ENCODE results near the gene SDE2. TPM values are rescaled to one million over a fixed set of nuclear protein-coding genes. Genes with fewer than 3 reads are reported as not detected.

The SDE2 gene
- total RNA-seq, 4 donors from 2014 or later: 16.1 to 27.3 (median 23.6) TPM

DNA sequence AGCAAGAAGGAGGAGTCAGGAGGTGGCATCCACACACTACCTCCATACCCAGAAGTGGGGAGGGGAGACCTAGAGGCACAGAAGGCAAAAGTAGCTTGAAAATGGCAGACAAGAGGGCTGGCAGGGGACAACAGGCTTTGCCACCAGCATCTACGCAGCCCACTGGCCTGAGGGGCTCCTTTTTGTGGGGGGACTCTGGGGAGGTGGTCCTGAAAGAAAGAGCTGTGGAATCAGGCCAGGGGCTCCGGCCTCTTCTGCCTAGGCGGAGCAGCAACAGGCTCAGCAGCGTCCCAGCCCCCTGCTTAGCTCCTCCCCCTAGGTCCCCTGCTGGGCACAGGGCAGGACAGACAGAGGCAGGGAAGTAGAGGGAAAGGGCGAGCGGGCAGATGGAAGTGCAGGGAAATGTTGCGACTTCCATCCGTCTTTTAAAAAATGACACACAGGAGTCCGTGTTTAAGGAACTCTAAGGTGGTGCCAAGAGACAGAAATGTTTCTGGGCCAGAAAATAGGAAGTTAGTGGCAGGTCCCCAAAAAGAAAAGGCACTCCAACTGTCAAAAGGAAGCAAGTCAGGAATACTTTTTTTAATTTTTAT is 48.1 kb downstream of the SDE2 start:
- no peak for TF ChIP-seq CTCF (IDR thresholded peaks at IDR 0.05; ENCODE audit: low read depth)

DNA sequence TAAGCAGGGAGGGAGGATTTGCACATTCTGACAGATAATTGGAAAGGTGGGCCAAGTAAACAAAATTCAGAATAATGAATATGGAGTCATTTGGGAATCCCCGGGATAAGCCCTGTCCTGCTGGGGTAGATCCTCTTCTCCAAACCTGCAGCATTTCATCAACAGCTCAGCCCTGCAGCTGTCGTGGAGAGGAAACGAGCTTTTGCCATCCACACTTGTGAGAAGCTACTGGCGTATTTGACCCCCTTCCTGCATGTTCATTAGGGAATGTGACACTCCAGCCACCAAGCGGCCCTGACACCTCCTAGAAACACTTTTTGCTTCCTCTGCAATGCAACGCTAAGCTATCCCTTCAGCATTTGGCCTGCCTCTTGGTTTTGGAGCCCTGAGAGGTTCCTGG is 50.1 kb downstream of the SDE2 start:
- TF ChIP-seq CTCF (IDR thresholded peaks at IDR 0.05; ENCODE audit: low read depth): no peak

DNA sequence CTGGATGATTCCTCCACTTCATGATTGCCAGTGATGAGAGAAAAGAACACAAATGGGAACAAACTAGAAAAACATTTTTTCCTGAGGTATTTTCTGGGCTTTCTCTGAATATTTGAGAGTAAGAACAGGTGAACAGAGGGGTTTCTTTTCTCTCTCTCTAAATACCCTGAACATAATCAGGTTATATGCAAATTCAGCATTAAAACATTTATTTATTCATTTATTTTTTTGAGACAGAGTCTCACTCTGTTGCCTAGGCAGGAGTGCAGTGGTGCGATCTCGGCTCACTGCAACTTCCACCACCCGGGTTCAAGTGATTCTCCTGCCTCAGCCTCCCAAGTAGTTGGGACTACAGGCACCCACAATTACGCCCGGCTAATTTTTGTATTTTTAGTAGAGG is 52.3 kb downstream of the SDE2 start:
- no peak for TF ChIP-seq CTCF (IDR thresholded peaks at IDR 0.05; ENCODE audit: low read depth)

DNA sequence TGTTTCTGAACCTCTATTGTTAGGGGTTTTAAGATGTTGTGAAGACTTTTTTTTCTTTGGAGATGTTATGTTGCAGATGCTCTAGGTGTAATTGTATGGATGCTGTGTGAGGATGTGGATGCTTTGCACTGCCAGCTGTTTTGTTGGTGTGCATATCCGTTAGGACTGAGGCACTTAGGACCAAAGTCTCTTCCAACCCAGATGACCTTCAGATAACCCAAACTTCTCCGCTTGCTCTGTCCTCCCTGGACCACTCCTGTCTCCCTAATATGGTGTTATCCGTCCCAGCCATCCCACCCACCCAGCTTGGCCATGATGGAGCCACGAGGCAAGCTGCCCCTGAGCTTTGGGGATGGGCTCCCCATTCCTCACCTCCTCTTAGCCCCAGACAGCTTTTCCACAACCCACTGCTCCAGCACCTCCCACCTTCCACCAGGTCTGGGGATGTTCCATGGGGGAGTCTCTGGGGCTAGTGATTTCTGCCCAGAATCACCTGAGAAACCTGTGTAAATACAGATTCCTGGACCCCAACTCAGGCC is 53.0 kb downstream of the SDE2 start:
- TF ChIP-seq CTCF (IDR thresholded peaks at IDR 0.05; ENCODE audit: low read depth): no peak

- no peak for TF ChIP-seq CTCF (IDR thresholded peaks at IDR 0.05; ENCODE audit: low read depth)
Measured at GRCh38 chr1:225945564-225945963, 53.6 kb downstream of the SDE2 start.

- no peak for TF ChIP-seq CTCF (IDR thresholded peaks at IDR 0.05; ENCODE audit: low read depth)
Measured at GRCh38 chr1:225944951-225945350, 54.2 kb downstream of the SDE2 start.

DNA sequence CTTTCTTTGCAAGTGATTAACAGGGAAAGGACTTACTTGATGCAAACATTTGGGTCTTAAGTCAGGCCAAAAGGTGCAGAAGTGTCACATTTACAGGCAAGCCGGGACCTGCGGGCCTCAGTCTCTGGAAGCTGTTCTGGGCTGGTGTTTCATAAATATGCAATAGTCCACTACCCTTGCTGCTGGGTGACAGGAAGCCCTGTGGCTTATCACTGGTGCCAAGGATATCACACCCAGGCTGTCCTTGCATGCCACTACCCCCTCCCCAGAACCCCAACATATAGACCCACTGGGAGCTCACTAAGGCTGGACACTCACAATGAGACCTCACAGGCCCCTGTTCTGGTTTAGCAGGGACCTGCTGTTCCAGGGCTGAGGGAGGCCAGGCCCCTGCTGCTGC is 54.8 kb downstream of the SDE2 start:
- TF ChIP-seq CTCF (IDR thresholded peaks at IDR 0.05; ENCODE audit: low read depth): no peak
